Measurements from ENCODE around the gene LYSMD1.

The LYSMD1 gene

DNA sequence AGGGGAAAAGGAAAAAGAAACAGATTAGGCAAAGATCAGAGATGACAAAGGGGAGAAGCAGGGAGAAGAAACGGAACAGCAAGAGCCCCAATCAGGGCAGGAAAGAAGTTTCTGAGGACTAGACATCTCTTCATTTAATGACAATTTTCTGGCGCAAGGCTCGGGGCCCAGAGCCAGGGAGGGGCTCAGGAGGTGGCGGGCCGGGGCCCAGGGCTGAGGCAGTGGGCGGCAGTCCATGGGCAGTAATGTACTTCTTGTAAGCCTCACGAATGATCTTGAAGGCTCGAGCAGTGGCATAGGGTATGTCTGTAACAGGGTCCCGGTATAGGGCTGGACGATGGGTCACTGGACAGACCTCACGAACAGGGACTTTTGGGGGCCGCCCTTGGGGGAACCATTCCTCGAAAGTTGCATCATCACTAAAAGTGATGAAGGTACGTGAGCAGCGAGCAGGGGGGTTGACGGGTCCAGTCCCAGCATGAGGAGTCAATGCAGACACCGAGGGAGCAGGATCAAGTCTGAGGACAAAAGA lies 10.9 kb upstream of the LYSMD1 start:
- in situ Hi-C loops (cut with MboI; ENCODE audit: low sequenced_read_pairs): no loop called here

- in situ Hi-C loops (cut with MboI; ENCODE audit: low sequenced_read_pairs): no loop called here
Observed at GRCh38 chr1:151175863-151176262, 10.2 kb upstream of the LYSMD1 start, which contains the start of gene TMOD4. Gene TMOD4 (minus strand): TSS chr1:151175981. CDS start chr1:151174875, 1,106 bp downstream.

DNA sequence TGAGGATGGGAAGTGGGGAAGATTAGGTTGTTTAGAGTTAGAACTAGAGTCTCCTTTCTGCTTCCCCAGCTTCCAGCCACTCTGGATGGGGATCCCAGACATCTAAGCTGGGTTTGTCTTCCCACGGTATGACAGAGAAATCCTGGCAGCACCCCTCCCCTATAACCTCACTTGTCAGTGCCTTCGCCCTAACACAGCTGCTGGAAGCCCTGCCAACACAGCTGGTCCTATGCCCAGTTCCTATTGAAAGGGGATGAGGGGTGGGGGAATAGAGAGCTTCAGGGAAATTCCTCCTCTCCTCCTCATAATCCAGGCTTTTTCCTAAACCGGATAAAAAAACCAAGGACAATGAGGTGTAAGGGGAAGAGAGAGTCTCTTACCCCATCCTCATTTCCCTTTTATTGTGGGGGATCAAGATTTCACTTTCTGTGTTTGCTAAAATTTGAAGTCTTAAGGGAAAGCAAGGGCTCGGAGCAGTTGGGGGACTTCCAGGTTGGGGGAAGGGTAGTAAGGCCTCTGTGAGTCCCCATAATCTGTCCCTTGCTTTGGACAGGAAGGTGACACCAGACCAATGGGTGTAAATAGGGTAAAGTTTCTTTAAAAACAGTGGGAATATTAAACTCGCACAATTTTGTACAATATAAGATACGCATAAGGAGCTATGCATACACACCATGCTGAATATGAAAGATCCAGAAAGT lies 9.5 kb upstream of the LYSMD1 start:
- in situ Hi-C loops (cut with MboI; ENCODE audit: low sequenced_read_pairs): no loop called here

DNA sequence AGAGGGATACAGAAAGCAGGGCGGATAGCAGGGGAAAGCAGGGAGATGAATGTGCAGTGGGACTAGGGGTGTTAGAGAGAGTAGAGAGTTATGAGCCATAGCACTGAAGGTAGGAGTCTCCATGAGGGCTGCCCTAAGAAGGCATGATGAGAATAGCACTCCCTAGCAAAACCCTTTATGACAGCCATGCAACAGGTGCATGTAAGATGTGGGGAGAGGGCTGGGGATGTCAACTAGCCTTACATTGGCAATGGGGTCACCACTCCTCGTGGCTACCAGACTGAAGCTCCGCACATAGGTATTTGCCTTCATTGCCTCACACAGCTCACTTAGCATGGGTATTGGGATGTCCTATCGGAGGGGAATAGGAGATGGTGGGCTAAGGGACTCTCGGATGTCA lies 5.5 kb upstream of the LYSMD1 start:
- in situ Hi-C loops (cut with MboI; ENCODE audit: low sequenced_read_pairs): no loop called here

DNA sequence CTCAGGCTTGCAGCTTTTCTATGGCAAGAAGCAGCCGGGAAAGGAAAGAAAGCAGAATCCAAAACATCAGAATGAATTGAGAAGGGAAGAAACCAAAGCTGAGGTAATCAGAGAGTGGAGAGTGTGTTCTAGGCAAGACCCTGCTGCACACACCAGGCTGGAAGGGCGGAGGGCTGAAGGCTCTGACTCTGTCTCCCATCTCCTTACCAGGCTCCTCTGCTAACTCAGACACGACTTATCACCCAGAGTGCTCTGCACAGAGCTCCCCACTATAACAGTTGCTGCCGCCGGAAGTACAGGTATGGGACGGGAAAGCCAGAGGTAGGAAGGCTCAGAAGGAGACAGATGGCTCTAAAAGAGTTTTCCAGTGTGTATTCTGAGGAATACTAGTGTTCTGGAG lies 1.4 kb upstream of the LYSMD1 start:
- in situ Hi-C loops (cut with MboI; ENCODE audit: low sequenced_read_pairs): no loop called here

- in situ Hi-C loops (cut with MboI; ENCODE audit: low sequenced_read_pairs): no loop called here
Observed at GRCh38 chr1:151166505-151166956, 829 bp upstream of the LYSMD1 start.

GRCh38 chr1:151165281-151165737 lies 393 bp downstream of the LYSMD1 start:
- in situ Hi-C loops (cut with MboI; ENCODE audit: low sequenced_read_pairs): no loop called here

DNA sequence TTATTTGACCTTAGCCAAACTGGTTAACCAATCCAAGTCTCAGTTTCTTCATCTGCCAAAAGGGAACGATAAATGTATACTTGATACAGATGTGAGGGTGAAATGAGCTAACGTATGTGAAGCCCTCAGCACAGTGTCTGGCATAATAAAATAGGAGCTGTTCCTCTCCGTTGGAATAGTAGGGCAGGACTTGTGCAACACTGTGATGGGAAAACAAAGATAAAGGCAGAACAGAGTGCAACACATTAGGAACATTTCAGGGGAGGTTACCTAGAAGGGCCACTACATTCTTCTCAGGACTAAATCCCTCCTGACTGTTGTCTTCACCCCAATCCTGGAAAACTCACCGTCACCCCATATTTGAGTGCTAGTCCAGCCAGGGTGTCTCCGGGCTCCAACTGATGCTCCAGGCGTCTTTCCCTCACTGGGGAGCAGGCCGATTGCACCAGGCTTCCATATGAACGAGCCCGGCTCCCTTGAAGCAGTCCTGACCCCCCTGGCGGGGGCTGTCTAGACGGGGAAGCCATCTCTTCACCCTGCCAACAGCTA lies 896 bp downstream of the LYSMD1 start:
- in situ Hi-C loops (cut with MboI; ENCODE audit: low sequenced_read_pairs): no loop called here

GRCh38 chr1:151159373-151159772 lies 6.3 kb downstream of the LYSMD1 start:
- in situ Hi-C loops (cut with MboI; ENCODE audit: low sequenced_read_pairs): no loop called here

DNA sequence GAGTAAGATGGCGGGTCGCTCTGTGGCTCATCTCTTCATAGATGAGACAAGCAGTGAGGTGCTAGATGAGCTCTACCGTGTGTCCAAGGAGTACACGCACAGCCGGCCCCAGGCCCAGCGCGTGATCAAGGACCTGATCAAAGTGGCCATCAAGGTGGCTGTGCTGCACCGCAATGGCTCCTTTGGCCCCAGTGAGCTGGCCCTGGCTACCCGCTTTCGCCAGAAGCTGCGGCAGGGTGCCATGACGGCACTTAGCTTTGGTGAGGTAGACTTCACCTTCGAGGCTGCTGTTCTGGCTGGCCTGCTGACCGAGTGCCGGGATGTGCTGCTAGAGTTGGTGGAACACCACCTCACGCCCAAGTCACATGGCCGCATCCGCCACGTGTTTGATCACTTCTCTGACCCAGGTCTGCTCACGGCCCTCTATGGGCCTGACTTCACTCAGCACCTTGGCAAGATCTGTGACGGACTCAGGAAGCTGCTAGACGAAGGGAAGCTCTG lies 6.9 kb downstream of the LYSMD1 start:
- in situ Hi-C loops (cut with MboI; ENCODE audit: low sequenced_read_pairs): no loop called here

DNA sequence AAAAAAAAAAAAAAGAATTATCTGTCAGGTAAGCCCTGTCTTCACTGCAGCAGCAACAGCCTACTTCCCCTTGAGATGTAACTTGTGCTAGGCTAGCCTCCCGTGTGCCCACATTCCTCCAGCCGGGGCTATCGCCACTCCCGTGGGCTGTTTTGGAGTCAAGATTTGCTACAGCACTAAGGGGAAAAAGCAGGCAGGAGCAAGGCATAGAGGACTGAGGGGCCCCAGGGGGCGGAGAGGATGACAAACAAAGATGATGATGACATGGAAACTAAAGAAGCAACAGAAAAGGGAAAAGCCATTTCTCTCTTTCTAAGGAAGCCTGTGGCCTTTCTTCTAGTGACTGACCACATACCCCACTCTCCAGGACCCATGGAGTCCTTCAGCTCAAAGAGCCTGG lies 7.4 kb downstream of the LYSMD1 start:
- in situ Hi-C loops (cut with MboI; ENCODE audit: low sequenced_read_pairs): no loop called here

GRCh38 chr1:151157067-151157531 lies 8.6 kb downstream of the LYSMD1 start:
- in situ Hi-C loops (cut with MboI; ENCODE audit: low sequenced_read_pairs): no loop called here

GRCh38 chr1:151156515-151156819 lies 9.2 kb downstream of the LYSMD1 start, which contains the start of gene TNFAIP8L2:
Gene TNFAIP8L2 (plus strand): TSS chr1:151156649. CDS start chr1:151158698, 2,049 bp downstream.
- in situ Hi-C loops (cut with MboI; ENCODE audit: low sequenced_read_pairs): no loop called here

GRCh38 chr1:151147665-151148064 lies 18.0 kb downstream of the LYSMD1 start:
- in situ Hi-C loops (cut with MboI; ENCODE audit: low sequenced_read_pairs): no loop called here

DNA sequence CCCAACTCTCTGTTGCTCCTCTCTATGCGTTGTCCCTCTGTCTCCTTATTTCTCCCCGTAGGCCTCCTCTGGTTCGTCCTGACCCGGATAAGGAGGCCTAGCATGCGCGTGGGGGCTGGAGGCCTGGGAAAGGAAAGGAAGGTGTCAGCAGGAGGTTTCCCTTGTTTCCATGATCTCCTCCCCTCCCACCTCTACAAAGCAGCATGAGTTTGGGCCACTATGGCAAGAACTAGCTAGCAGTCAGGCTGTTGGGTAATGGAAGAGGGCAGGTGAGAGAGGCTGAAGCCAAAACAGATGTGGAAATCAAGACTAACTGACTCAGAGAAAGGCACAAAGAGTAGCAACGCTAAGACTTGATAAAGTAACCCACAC lies 18.6 kb downstream of the LYSMD1 start:
- in situ Hi-C loops (cut with MboI; ENCODE audit: low sequenced_read_pairs): no loop called here

GRCh38 chr1:151146412-151147131 lies 19.1 kb downstream of the LYSMD1 start, which contains the start of gene SEMA6C:
Gene SEMA6C (minus strand): TSS chr1:151146631. CDS start chr1:151142621, 4,010 bp downstream.
- in situ Hi-C loops (cut with MboI; ENCODE audit: low sequenced_read_pairs): no loop called here

GRCh38 chr1:151146072-151146411 lies 19.7 kb downstream of the LYSMD1 start:
- in situ Hi-C loops (cut with MboI; ENCODE audit: low sequenced_read_pairs): no loop called here

DNA sequence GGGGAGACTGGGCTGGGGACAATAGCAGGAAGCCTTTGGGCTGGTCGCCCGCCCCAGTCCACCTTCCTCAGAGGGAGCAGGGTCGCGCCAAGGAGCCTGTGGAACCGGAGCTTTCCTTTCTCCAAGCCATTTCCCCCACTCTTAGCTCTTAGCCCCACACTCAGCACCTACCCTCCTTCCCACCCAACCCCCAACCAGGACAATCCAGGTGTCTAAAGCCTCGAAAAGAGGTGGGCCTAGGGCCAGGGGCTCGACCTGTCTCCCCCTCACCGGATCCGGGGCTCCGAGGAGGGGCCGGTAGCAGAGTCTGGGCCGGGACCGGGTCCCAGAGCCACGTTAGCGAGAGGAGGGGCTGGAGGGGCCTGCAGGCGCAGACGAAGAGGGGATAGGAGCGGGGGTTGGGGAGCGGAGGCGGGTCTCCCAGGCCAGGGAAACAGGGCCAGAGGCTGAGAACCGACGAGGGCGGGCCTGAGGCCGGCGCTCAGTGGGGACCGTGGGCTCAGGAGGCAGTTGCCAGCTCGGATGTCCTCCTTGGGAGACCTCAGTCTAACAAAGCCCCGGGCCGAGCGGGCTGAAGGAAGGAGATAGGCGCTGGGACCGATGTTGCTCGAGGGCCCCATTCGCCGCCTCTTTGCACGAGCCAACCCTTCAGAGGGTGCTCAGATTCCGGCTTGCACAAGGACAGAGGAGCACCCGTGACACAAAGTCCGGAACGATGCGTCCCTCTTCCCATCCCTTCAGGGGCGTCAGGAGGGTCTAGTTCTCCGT lies 20.2 kb downstream of the LYSMD1 start:
- in situ Hi-C loops (cut with MboI; ENCODE audit: low sequenced_read_pairs): no loop called here

DNA sequence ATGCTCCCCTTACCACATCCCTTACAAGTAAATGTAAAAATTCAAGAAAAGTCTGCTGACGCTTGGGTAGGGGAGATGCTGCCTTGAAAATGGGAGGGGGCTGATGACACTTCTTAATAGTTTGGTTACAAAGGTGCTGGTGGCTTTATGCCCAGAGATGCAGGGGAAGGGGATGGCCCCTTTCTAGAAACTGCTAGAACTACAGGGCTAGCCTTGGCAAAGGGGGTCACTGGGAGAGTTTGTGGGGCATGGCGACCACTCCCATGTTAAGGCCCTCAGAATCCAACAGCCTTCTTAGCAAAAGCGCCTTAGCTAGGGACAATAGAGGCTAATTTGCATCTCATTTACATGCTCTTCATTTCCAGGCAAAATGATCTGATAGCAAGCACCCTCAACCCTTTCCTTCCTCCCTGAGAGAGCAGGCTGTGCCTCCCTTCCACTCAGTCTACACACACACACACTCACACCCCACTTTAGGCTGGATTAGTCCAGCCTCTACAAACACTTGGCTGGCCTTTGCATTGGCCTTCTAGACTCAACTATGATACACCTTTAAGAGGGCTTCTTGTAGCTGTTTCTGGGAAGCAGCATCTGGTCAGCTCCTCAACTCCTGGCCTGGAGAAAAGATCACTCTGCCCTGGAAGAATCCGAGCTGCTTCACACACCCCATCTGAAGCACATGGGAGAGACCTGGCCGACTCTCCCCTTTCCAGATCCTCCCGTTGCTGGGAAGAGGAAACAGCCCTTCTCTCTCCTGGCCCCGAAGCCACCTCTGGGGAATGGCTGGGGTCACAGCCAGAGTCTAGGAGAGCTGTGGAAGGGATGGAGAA lies 21.0 kb downstream of the LYSMD1 start:
- in situ Hi-C loops (cut with MboI; ENCODE audit: low sequenced_read_pairs): no loop called here

DNA sequence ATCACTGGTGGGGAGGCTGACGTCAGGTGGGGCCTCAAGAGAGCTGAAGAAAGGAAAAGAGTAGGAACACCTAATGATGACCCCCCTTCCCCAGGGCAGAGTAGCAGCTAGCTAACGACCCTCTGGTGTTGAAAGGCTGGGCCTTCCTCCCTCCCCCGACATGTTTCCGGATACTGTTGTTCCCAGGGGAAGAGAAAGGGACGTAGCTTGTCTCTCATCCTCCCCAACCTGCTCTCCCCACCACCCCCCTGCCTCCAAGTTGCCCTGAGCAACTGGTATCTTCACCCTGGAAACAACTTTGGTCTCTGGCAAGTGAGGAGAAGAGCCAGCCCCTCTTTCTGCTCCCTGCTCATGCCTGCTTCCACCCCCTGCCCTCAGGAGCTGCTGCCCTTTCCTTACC lies 21.7 kb downstream of the LYSMD1 start:
- in situ Hi-C loops (cut with MboI; ENCODE audit: low sequenced_read_pairs): no loop called here
